VCaP (cell line): Measurements from ENCODE around the gene OSTN.
"Not testable (repeated sequence)": the region's sequence is repeated elsewhere in the genome, so short reads cannot be mapped to it uniquely, and the experiment has no call there.

Experiments used
- H3K27ac ChIP-seq: fragments of 450-650 bp; 2 replicates; pipeline ENCODE4 v1.5.1; 2017
- TF ChIP-seq, protein P1 (sequence below): fragments of 450-650 bp; conservative IDR thresholded peaks from 2 replicates; pipeline ENCODE4 v1.5.1; 2017; ENCODE audit warnings: mild to moderate bottlenecking, moderate library complexity

OSTN gene

DNA sequence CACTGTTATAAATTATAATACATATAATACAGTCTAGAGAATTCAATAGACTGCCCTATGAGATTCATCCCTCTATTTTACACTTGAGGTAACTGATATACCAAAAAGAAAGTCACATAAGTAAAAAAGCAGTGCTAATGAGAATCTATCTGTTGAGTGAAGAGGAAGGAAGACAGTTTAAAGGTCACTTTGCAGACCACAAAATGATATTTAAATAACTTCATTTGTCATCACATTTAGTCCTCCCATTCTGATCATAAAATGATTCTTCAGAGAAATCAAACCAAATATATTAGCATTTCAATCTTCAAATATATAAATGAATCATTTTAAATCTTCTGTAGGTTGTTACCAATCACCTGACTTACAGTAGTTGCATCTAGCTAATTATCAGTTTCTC lies 69.7 kb downstream of the OSTN start:
- H3K27ac ChIP-seq: no peak overlapping the region
- TF ChIP-seq, protein P1, sequence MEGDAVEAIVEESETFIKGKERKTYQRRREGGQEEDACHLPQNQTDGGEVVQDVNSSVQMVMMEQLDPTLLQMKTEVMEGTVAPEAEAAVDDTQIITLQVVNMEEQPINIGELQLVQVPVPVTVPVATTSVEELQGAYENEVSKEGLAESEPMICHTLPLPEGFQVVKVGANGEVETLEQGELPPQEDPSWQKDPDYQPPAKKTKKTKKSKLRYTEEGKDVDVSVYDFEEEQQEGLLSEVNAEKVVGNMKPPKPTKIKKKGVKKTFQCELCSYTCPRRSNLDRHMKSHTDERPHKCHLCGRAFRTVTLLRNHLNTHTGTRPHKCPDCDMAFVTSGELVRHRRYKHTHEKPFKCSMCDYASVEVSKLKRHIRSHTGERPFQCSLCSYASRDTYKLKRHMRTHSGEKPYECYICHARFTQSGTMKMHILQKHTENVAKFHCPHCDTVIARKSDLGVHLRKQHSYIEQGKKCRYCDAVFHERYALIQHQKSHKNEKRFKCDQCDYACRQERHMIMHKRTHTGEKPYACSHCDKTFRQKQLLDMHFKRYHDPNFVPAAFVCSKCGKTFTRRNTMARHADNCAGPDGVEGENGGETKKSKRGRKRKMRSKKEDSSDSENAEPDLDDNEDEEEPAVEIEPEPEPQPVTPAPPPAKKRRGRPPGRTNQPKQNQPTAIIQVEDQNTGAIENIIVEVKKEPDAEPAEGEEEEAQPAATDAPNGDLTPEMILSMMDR: no peak

DNA sequence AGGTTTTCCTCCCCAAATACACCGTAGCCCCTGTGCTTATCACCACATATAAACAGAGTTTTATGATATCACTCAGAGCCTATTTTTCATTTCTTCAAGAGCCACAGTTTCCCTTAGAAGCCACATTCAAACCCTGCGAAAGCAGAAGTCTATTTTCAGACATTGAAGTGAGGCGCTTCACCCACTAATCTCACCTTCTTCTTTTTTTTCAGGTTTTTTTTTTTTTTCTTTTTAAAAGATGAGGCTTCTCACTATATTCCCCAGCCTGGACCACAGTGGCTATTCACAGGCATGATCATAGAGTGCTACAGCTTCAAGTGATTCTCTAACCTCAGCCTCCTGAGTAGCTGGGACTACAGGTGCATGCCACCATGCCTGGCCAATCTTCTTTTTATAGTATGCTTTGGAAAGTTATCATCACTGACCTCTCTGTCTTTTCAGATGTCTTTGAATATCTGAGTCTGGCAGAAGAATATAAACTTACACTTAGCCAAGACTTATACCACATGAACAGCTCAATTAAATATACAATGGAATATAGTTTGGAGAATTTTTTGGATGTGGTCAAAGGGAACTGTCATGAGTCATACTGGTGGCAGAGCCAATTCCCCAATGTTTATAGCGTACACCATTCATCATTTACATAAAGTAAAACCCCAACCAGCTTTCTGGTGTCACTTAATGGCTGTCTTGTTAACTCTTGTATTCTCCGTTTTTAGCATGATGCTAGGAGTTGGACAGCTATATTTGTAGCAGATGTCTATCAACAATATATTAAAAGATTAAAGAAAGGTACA lies 70.4 kb downstream of the OSTN start:
- TF ChIP-seq, protein P1: no peak
- H3K27ac ChIP-seq: no peak overlapping the region

DNA sequence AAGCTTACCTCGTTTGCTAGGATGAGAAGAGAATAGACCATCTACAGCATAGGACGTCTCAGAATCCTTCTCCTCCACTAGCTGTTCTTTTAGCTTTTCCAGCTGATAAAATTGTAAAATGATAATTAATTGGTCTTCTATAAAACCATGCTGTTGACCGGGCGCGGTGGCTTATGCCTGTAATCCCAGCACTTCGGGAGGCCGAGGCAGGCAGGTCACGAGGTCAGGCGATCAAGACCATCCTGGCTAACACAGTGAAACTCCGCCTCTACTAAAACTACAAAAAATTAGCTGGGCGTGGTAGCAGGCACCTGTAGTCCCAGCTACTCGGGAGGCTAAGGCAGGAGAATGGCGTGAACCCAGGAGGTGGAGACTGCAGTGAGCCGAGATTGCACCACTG lies 76.2 kb downstream of the OSTN start:
- H3K27ac ChIP-seq: not testable (repeated sequence)

DNA sequence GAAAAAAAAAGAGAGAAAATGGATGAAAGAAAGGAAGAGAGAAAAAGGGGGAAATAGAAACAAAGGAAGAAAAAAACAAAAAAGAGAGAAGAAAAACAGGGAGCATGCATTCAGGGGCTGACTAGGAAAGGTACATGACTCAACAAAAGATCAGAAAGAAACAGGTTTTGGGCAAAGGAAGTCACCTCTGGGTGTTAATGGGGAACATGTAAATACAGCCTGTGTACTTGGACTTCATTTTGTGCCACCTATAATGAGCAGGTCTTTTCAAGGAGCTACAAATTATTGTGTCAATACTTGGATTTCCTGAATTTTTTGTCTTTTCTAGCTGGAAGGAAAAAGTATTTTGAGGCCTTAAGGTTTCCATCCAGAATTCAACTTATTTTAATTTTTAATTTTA lies 76.7 kb downstream of the OSTN start:
- TF ChIP-seq, protein P1: no peak
- H3K27ac ChIP-seq: no peak overlapping the region

DNA sequence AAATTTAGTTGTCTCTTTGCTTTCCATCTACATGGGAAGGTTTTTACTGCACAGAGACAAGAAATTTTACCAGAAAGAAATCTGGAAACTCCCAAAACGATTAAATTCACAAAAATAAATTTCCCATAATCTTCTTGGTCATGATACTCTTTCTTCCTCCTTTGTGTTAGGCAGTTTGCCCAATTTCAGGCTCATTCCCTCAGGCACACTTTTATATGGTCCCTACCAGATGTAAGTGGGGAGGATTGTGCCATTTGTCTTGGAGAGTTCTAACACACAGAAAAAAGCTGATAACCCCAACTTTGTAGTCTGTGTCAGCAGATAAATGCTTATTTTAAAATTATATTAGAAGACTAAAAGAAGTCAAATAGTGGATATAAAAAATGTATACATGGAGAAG lies 81.1 kb downstream of the OSTN start:
- TF ChIP-seq, protein P1: no peak
- H3K27ac ChIP-seq: no peak overlapping the region

DNA sequence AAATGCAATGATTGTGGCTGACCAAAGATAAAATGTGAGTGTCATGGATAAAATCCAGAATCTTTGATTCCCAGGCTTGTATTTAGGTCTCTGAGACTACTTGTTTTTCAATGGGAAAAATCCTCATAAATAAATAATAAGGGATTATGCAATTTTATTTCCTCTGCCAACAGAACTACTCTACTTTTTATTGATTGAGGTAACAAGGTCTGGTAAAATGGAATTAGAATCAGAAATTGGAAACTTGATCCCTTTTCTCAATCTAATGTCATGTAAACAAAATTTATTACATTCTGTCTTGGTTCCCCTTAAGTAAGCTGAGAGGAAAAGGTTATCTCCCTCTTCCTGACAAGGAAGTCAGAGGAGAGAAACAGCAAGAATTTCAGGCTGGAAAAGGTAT lies 81.8 kb downstream of the OSTN start:
- TF ChIP-seq, protein P1: no peak
- no peak overlapping the region for H3K27ac ChIP-seq

DNA sequence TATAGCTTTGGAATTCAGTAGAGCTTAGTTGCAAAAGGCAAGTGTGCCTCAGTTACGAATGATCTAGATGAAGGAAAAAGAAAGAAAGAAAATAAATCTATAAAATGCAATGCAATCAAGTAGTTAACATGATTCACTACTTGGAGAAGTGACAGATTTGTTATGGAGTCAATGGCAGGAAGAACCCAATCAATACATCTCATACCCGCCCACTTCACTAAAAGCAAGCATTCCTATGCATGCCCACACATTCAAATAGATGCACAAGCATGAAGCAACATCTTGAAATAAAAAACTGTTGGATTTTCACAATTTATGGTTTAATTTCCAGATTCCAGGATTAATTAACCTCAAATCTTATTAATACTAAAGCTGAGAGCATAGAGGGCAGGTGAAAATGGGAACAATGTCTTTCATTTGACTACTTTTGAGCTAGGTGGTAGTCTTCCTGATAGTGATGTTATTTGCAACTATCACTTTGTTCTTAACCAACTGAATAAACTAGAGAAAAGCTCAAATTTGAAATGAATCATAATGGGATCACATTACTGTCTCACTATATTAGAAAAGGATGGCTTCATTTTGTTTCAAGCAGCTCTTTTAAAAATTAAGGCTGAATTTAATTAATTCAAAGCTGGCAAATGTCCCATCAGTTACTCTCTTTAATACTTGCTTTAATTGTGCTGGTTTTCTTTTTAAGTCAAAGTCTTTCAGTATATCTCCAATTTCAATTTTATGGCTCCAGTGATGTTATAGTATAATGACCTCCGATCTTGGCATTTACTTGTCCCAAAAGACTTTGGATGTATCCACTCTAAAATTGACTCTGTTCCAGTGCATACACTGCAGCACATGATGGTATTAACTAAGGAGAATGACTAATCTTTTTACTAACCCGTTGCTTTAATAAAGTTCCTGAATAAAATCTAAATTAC lies 83.5 kb downstream of the OSTN start:
- H3K27ac ChIP-seq: peak overlapping the region; percentile 28; the same call in 1 of the 2 replicates
- TF ChIP-seq, protein P1: no peak
